ENCODE results near the gene SUMO4.

Gene SUMO4

DNA sequence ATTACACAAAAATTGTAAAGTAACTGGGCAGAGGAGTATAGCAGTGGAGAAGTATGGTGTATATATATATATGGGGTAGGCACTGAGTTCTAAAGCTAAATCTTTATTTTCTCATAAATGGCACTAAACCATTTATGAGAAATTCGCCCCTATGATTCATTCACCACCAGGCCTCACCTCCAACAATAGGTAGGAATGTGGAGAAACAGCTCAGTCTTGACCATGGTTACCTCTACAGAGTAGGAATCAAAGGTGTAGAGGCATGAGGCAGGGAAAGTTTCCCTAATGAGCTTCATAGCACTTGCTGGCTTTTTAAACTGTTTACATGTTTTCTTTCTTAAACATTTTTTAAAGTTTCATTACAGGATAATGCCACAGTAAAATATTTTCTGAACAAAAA lies 36.9 kb upstream of the SUMO4 start:
- DNase-seq (ENCODE audit: low read depth), result no peak
- TF ChIP-seq, protein P1, sequence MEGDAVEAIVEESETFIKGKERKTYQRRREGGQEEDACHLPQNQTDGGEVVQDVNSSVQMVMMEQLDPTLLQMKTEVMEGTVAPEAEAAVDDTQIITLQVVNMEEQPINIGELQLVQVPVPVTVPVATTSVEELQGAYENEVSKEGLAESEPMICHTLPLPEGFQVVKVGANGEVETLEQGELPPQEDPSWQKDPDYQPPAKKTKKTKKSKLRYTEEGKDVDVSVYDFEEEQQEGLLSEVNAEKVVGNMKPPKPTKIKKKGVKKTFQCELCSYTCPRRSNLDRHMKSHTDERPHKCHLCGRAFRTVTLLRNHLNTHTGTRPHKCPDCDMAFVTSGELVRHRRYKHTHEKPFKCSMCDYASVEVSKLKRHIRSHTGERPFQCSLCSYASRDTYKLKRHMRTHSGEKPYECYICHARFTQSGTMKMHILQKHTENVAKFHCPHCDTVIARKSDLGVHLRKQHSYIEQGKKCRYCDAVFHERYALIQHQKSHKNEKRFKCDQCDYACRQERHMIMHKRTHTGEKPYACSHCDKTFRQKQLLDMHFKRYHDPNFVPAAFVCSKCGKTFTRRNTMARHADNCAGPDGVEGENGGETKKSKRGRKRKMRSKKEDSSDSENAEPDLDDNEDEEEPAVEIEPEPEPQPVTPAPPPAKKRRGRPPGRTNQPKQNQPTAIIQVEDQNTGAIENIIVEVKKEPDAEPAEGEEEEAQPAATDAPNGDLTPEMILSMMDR (conservative IDR thresholded peaks at IDR 0.05; ENCODE audit: low read length), result no peak
- H3K4me3 ChIP-seq (ENCODE audit: low read length), result no peak overlapping the region

DNA sequence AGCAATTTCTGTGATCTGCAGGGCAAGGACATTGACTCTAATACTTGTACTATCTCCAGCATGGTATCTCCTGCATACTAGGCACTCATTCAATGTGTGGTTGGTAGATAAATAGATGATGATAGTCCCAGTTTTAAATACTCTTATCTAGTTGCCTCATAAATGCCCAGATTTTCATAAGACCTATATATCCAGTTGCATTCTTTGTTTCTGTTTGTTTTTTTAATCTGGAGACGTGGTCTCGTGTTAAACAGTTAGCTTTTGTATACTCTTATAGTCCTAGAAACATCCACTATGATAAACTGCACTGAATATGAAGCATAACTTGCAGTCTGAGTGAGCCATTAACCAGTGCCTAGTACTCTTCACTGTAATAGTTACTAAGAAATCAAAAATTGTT lies 35.5 kb upstream of the SUMO4 start:
- TF ChIP-seq, protein P1 (conservative IDR thresholded peaks at IDR 0.05; ENCODE audit: low read length), result no peak
- DNase-seq (ENCODE audit: low read depth), result no peak
- no peak overlapping the region for H3K4me3 ChIP-seq (ENCODE audit: low read length)

DNA sequence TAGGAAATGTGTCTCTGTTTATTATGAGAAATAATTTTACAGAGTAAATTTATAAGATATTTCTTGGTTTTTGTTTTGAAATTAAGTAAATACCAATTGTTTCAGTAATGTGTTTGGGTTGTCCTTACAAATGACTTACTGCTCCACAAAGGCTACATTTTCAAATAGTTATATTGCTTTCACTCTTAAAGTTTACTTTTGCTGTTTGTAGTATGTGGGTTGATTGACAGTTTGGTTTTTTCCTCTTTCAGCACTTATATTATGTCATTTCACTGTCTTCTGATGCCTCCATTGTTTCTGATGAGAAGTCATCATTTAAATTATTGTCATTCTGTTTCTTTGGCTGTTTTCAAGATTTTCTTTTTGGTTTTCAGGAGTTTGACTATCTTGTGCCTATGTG lies 34.9 kb upstream of the SUMO4 start:
- no peak overlapping the region for H3K4me3 ChIP-seq (ENCODE audit: low read length)
- TF ChIP-seq, protein P1 (conservative IDR thresholded peaks at IDR 0.05; ENCODE audit: low read length), result no peak
- DNase-seq (ENCODE audit: low read depth), result no peak

DNA sequence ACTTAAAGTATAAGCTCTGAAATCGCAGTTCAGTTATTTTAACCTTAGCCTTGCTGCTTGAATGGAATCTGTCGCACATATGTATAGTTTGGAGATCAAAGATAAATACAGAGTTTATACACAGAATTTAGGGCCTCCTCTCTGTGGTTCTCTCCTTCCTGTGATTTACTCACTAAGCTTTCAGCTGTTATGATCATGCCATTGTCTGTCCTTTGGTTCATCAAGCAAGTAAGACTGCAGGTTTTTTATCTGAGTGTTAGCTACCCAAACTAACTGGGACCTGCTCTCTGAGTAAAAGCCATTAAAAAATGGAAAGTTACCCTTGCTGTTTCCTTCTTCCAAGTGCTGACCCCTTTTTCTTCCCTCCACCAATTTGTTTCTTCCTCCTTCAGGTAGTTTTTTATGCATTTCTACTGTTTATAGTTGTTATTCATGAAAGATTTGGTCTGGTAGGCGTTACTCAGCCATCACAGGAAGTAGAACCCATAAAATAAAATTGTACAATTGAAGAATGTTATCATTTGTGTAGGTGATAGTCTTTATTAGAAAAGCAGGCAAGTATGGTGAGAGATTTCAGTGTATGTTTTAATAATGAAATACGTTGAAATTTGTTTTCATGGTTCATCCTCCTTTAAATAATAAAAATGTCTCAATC lies 33.7 kb upstream of the SUMO4 start:
- TF ChIP-seq, protein P1 (conservative IDR thresholded peaks at IDR 0.05; ENCODE audit: low read length), result no peak
- H3K4me3 ChIP-seq (ENCODE audit: low read length), result no peak overlapping the region

DNA sequence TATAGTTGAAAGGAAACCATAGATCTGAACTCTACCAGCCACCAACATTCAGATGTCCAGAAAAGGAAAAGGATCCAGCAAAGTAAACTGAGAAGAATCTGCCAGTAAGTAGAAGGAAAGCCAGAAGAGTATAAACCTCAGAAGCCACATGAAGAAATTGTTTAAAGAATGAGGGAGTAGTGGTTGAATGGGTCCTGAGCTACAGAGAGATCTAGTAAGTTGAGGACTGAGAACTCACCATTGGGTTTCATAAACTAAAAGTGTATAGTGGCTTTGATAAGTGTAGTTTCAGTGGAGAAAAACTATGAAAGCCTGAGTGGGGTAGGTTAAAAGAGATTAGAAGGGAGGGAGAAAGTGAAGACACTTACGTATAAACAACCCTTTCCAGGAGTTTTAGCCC lies 32.0 kb upstream of the SUMO4 start:
- no peak overlapping the region for H3K4me3 ChIP-seq (ENCODE audit: low read length)
- TF ChIP-seq, protein P1 (conservative IDR thresholded peaks at IDR 0.05; ENCODE audit: low read length), result no peak
- DNase-seq (ENCODE audit: low read depth), result no peak

More for the DNA sequence above, 33.7 kb upstream of the SUMO4 start:
- DNase-seq (ENCODE audit: low read depth), result no peak

DNA sequence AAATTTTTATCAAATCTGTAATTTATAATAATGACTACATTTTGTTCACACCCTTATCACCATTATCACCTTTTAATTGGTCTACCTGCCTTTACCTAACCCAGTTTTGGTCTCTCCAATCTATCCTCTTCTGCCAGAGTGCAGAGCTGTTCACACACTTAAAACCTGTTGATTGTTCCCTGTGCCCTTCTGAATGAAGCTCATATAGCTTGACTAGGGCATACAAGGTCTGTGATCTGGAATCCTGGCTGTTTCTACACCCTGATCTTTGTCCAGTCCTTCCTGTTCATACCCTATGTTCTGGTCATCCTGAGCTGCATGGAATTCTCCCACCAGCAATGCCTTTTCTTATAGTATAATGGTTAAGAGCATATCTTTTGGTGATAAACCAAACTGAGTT lies 28.9 kb upstream of the SUMO4 start:
- no peak overlapping the region for H3K4me3 ChIP-seq (ENCODE audit: low read length)
- no peak for DNase-seq (ENCODE audit: low read depth)
- TF ChIP-seq, protein P1 (conservative IDR thresholded peaks at IDR 0.05; ENCODE audit: low read length), result no peak

DNA sequence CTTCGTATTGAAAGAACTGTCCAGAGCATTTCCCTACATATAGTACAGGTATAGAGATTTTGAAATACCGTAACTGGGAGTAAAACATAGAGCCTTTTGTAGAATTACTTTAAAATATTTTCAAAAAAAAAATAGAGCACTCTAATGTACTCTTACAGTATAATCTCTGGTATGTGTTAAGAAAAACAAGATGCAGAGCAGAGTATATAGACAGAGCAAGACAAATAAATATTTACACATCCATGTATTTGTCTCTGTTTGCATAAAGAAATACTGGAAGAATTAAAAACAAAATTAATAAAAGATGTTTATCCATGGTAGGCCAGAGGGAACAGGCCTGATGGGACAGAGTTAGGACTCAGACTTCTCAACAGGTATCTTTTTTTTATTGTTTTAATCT lies 28.0 kb upstream of the SUMO4 start:
- DNase-seq (ENCODE audit: low read depth), result no peak
- TF ChIP-seq, protein P1 (conservative IDR thresholded peaks at IDR 0.05; ENCODE audit: low read length), result no peak
- no peak overlapping the region for H3K4me3 ChIP-seq (ENCODE audit: low read length)
